CD4-positive, CD25-positive, alpha-beta regulatory T cell (primary cell): ENCODE results near the gene TMEM144. TPM values are rescaled to one million over a fixed set of nuclear protein-coding genes. Genes with fewer than 3 reads are reported as not detected.

ENCODE experiments used
- ATAC-seq, 2 donors: fragments of 150-1000 bp; cut with Tn5 transposase; one replicate each; pipeline ENCODE4 v1.10.0; 2021; ENCODE audit warnings: low read depth in 2 of 2, moderate number of reproducible peaks in 2 of 2, moderate library complexity in 1 of 2
- DNase-seq, 3 donors: peaks; one replicate each; pipeline versions ENCODE4 v3.0.0 to v3.0.0-alpha.2; 2012 to 2022; ENCODE audit warnings: mixed read lengths in 1 of 3
- H3K27ac ChIP-seq: one replicate; pipeline ENCODE4 v1.7.0; 2013; ENCODE audit warnings: mild to moderate bottlenecking, low read length; ENCODE audit not compliant: insufficient read depth, poor library complexity, severe bottlenecking
- H3K27me3 ChIP-seq: one replicate; pipeline ENCODE4 v1.7.0; 2013; ENCODE audit warnings: low read length; ENCODE audit not compliant: control insufficient read depth, insufficient read depth
- H3K36me3 ChIP-seq: one replicate; pipeline ENCODE4 v1.7.0; 2013; ENCODE audit warnings: mild to moderate bottlenecking, low read length, moderate library complexity; ENCODE audit not compliant: control insufficient read depth, insufficient read depth
- H3K4me1 ChIP-seq: 2 replicates; pipeline ENCODE4 v1.7.0; 2013; ENCODE audit warnings: mild to moderate bottlenecking, low read length; ENCODE audit not compliant: insufficient read depth, control insufficient read depth, poor library complexity, severe bottlenecking
- H3K4me3 ChIP-seq: one replicate; pipeline ENCODE4 v1.7.0; 2013; ENCODE audit warnings: low read depth, mild to moderate bottlenecking, low read length, moderate library complexity
- H3K9me3 ChIP-seq, 2 experiments: 1 replicate in 1 of 2; 2 replicates in 1 of 2; pipeline ENCODE4 v1.7.0; 2013; ENCODE audit warnings: low read length in 2 of 2, mild to moderate bottlenecking in 1 of 2, moderate library complexity in 1 of 2; ENCODE audit not compliant: control insufficient read depth in 2 of 2
- H3K27ac Mint-ChIP-seq, 3 donors: one replicate each; pipeline ENCODE4 v1.8.0; 2020 to 2022; ENCODE audit warnings: mild to moderate bottlenecking in 3 of 3, mixed read lengths in 3 of 3, moderate library complexity in 2 of 3
- H3K27me3 Mint-ChIP-seq: one replicate; pipeline ENCODE4 v1.8.0; 2022; ENCODE audit warnings: mild to moderate bottlenecking, mixed read lengths
- H3K36me3 Mint-ChIP-seq: one replicate; pipeline ENCODE4 v1.8.0; 2020; ENCODE audit warnings: mixed read lengths
- H3K4me1 Mint-ChIP-seq, 4 donors: one replicate each; pipeline ENCODE4 v1.8.0; 2020 to 2022; ENCODE audit warnings: mixed read lengths in 4 of 4, mild to moderate bottlenecking in 1 of 4
- H3K4me3 Mint-ChIP-seq, 4 donors: one replicate each; pipeline ENCODE4 v1.8.0; 2020 to 2022; ENCODE audit warnings: mild to moderate bottlenecking in 4 of 4, mixed read lengths in 4 of 4, moderate library complexity in 3 of 4
- H3K9me3 Mint-ChIP-seq, 7 donors: one replicate each; pipeline ENCODE4 v1.8.0; 2020 to 2022; ENCODE audit warnings: mixed read lengths in 7 of 7, mild to moderate bottlenecking in 3 of 7, moderate library complexity in 2 of 7
- polyA plus RNA-seq, 4 donors: library from polyadenylated mRNA; unstranded; fragments of 300-500 nt; fragmentation: Illumina TruSeq; gene quantifications; one replicate each; pipeline ENCODE4 v1.2.3, GENCODE V29; 2021
- total RNA-seq: library from RNA; stranded (reverse); gene quantifications from one replicate; pipeline ENCODE4 v1.2.3, GENCODE V29; 2022

Gene TMEM144
- total and polyA plus RNA-seq, 5 donors from 2014 or later: not detected

DNA sequence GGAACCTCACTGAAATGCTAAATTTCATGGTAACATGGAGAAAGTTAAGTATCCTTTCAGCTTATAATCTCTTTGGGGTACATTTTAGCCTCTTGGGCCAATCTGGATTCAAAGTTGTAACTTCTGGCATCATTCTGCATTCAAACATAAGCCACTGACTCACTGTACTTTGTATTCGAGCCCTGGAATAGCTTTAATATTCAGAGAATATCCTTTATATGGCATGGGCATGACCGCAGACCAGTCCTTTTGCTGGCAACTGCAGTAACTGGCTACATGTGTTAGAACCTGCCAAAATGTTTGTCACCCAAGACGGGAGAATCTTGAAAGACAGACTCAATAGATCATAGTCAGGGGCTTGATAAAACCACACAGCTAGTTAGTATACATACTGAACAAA is 40.8 kb upstream of the TMEM144 start:
- no peaks in the 10 kb centered on the region for H3K9me3 Mint-ChIP-seq
- Histone ChIP-seq H3K36me3 (no peaks in the 10 kb centered on the region), H3K4me1 (no peaks in the 10 kb centered on the region), H3K9me3 (no peaks in the 10 kb centered on the region), H3K27ac (no peak overlapping the region), H3K27me3 (no peaks in the 10 kb centered on the region), H3K4me3 (no peak overlapping the region)
- DNase-seq: no peak
- no peak overlapping the region for H3K4me3 Mint-ChIP-seq
- H3K4me1 Mint-ChIP-seq: peaks cover 0 to 2% (median 0%) of the 10 kb centered on the region in 4 donors
- peaks cover 9% of the 10 kb centered on the region for H3K27me3 Mint-ChIP-seq
- no peak for ATAC-seq
- H3K36me3 Mint-ChIP-seq: no peaks in the 10 kb centered on the region
- no peak overlapping the region for H3K27ac Mint-ChIP-seq

DNA sequence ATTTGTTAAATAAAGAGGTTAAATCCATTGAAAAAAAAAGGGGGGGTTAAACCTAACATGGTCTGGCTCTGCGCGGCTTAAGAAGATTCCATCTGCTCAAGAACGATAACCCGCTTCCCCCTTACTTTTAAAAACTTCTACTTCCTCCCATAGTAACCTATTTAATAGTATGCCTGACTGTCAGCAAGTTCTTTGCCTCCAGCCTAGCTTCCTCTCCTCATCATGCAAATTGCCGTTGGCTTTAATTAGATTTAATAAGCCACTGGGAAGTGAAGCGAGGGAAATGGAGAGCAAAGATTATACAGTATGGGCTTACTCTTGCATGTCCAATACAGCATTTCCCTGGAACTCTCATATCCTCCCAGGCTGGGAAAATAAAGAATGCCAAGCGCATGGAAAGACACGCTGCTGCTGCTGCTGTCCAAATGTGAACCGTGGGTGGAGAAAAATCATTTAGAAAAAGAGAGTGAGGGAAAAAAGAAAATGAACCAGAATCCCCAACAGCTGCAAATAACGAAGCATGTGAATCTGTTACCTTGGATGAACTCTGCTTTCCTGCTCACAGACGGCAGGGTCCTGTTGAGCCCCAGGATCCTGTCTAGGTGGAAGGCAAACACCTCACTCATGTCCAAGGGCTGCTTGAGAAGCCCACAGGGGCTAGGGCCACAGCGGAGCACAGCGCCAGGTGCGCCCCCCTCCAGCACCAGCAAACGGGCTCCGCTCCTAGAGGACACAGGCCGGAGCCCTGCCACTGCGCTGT is 40.2 kb upstream of the TMEM144 start:
- ATAC-seq (no peak), DNase-seq (no peak)
- Mint-ChIP-seq H3K4me3 (no peak overlapping the region), H3K36me3 (no peaks in the 10 kb centered on the region), H3K4me1 (peaks cover 0 to 2% (median 0%) of the 10 kb centered on the region in 4 donors), H3K27me3 (peaks cover 13% of the 10 kb centered on the region), H3K27ac (no peak overlapping the region), H3K9me3 (no peaks in the 10 kb centered on the region)
- H3K4me1 ChIP-seq: no peaks in the 10 kb centered on the region
- H3K27me3 ChIP-seq: no peaks in the 10 kb centered on the region
- no peaks in the 10 kb centered on the region for H3K36me3 ChIP-seq
- H3K27ac ChIP-seq: no peak overlapping the region
- no peak overlapping the region for H3K4me3 ChIP-seq
- no peaks in the 10 kb centered on the region for H3K9me3 ChIP-seq

DNA sequence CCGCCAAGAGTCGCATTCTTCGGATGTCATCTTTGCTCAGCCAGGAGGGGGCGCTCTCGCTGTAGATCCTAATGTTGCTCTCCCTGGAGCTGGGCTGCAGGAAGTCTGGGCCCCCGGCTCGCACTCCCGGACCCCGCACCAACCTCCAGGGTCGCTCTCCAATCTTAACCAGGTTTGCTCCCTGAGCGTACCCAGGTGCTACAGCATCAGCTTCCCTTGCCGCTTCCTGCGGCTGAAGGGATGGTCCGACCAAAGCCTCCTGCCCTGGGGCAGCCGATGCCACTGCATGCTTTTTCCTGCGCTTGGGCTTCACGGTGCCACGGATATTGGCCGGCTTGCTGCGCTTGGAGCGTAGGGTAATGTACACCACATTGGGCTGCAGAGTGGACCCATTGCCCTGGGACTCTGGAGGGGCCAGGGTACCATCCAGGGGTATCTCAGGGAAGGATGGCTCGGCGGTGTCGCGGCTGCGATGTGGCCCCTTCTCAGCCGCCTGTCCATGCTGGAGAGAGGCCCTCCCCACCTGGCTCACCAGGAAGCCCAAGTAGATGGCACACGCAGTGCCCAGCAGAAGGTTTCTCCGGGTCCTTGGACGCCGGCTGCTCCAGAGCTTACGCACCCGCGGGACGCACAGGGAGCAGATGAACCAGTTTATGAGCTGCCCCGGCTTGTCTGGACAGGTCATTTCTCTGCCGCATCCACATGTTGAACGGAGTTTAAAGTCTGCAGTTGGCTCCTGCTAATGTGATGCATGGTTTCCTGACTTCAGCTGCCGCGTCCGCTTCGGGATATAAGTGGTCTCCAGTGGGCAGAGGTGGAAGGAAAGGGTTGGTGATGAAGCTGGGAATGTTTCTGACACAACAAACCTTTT is 39.4 kb upstream of the TMEM144 start:
- H3K27me3 ChIP-seq: no peaks in the 10 kb centered on the region
- H3K4me1 ChIP-seq: no peaks in the 10 kb centered on the region
- no peak overlapping the region for H3K27ac ChIP-seq
- no peak overlapping the region for H3K4me3 Mint-ChIP-seq
- no peaks in the 10 kb centered on the region for H3K9me3 Mint-ChIP-seq
- no peaks in the 10 kb centered on the region for H3K36me3 Mint-ChIP-seq
- ATAC-seq (no peak), DNase-seq (peak in 1 of 3 donors; percentile 4)
- no peak overlapping the region for H3K27ac Mint-ChIP-seq
- no peaks in the 10 kb centered on the region for H3K36me3 ChIP-seq
- peaks cover 13% of the 10 kb centered on the region for H3K27me3 Mint-ChIP-seq
- no peaks in the 10 kb centered on the region for H3K9me3 ChIP-seq
- no peak overlapping the region for H3K4me3 ChIP-seq
- H3K4me1 Mint-ChIP-seq: peaks cover 0 to 2% (median 0%) of the 10 kb centered on the region in 4 donors

DNA sequence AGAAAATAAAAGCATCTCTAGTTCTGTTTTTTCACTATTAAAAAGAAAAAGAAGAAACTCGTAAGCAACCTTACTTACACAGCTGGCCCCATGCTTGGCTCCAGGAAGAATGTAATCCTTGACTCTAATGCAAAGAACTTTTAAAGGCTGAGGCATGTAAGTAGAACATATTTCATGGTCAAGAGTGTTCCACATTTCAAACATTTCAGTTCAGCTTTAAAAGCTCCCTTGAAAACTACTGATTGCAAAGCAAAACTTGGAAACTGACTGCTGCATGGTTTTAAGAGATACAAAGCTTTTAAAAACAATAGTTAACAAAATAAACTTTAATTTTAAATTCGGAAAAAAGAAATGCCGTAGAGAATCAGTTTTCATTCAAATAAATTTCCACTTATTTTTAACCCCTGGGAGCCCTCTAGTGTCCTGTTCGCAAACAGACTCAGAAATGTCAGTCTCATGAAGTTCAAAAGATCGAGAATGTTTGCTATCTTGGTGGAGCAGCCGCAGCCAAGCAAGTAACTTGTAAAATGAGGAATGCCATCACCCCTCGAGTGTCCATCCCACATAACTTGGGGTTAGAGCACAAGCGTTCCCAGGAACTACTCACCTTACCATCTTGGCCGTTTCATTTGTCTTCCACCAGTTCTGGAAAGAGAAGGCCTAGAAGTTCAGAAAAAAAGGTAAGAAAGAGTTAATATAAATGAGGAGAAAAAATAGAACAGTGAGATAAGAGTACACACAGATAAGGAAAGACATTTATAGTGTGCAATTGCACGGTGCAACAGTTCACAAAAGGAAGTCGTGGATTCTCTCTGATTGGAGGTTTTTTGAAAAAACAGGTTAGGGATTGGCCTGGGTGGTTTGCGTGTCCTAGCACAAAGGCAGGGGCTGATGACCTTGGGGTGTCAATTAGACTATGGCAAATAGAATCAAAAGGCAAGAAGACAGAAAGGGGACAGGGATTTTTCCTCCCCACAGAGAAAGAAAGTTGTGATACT is 37.7 kb upstream of the TMEM144 start, which contains the start of gene GASK1B:
GASK1B (minus strand) TSS at position 765 of the 998 bp plus-strand sequence. CDS start 1,650 bp downstream, outside the sequence.
- peak within 1 kb of the TSS in 1 of 3 donors; percentile 15 for H3K27ac Mint-ChIP-seq
- ATAC-seq: no peak
- H3K4me3 Mint-ChIP-seq: no peak within 1 kb of the TSS
- no peaks in the 10 kb centered on the region for H3K4me1 ChIP-seq
- H3K27me3 ChIP-seq: no peaks in the 10 kb centered on the region
- H3K36me3 ChIP-seq: no peaks in the 10 kb centered on the region
- no peak within 1 kb of the TSS for H3K27ac ChIP-seq
- H3K4me1 Mint-ChIP-seq: peaks cover 0 to 2% (median 0%) of the 10 kb centered on the region in 4 donors
- DNase-seq: peak in 1 of 3 donors; percentile 14
- H3K27me3 Mint-ChIP-seq: peaks cover 13% of the 10 kb centered on the region
- H3K4me3 ChIP-seq: no peak within 1 kb of the TSS
- H3K36me3 Mint-ChIP-seq: no peaks in the 10 kb centered on the region
- no peaks in the 10 kb centered on the region for H3K9me3 Mint-ChIP-seq
- no peaks in the 10 kb centered on the region for H3K9me3 ChIP-seq

DNA sequence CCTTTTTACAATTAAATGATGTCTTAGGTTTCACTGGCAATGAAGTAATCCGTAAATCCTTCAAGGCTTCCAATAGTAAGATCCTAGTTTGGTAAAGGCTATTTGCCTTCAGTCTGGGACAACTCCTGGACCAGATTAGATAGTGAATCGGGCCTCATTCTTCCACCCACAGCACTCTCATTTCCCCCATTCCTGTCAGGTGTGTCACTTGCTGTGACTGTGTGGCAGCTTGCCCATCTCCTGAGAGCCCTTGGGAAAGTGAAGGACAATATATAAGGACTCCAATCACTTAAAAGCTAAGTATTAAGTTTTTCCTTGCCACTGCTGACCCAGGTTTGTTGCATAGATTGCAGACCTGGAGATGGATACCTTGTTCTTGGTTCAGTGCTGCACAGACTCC is 34.2 kb upstream of the TMEM144 start:
- Mint-ChIP-seq H3K4me3 (no peak overlapping the region), H3K27me3 (peaks cover 8% of the 10 kb centered on the region), H3K9me3 (peaks cover 0 to 3% (median 0%) of the 10 kb centered on the region in 7 donors), H3K36me3 (no peaks in the 10 kb centered on the region), H3K4me1 (peaks cover 0 to 2% (median 0%) of the 10 kb centered on the region in 4 donors), H3K27ac (no peak overlapping the region)
- ATAC-seq (no peak), DNase-seq (no peak)
- no peaks in the 10 kb centered on the region for H3K4me1 ChIP-seq
- H3K27ac ChIP-seq: no peak overlapping the region
- H3K9me3 ChIP-seq: no peaks in the 10 kb centered on the region
- no peak overlapping the region for H3K4me3 ChIP-seq
- H3K27me3 ChIP-seq: no peaks in the 10 kb centered on the region
- H3K36me3 ChIP-seq: no peaks in the 10 kb centered on the region

DNA sequence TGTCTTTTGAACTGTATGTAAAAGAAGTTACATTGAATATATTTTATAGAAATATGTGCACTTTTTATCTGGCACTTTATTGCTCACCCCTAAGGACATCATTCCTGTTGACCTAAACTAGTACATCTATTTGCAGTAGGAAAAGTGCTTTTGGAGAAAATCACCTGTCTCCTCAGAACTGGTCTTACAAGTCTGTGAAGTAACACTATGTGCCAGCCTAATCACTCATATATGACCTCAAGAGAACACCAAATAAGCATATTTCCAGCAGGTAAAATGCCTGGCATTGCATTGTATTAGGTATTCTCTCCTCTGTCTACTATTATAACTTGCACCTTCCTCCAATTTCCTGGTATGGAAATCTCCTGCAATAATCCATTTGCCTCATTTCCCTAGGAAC is 33.5 kb upstream of the TMEM144 start:
- Histone ChIP-seq H3K27ac (no peak overlapping the region), H3K4me1 (no peaks in the 10 kb centered on the region), H3K27me3 (no peaks in the 10 kb centered on the region), H3K9me3 (no peaks in the 10 kb centered on the region), H3K36me3 (no peaks in the 10 kb centered on the region), H3K4me3 (no peak overlapping the region)
- H3K36me3 Mint-ChIP-seq: no peaks in the 10 kb centered on the region
- no peak for ATAC-seq
- H3K9me3 Mint-ChIP-seq: peaks cover 0 to 3% (median 0%) of the 10 kb centered on the region in 7 donors
- no peak overlapping the region for H3K4me3 Mint-ChIP-seq
- peaks cover 8% of the 10 kb centered on the region for H3K27me3 Mint-ChIP-seq
- H3K27ac Mint-ChIP-seq: no peak overlapping the region
- H3K4me1 Mint-ChIP-seq: peaks cover 0 to 2% (median 0%) of the 10 kb centered on the region in 4 donors
- no peak for DNase-seq

DNA sequence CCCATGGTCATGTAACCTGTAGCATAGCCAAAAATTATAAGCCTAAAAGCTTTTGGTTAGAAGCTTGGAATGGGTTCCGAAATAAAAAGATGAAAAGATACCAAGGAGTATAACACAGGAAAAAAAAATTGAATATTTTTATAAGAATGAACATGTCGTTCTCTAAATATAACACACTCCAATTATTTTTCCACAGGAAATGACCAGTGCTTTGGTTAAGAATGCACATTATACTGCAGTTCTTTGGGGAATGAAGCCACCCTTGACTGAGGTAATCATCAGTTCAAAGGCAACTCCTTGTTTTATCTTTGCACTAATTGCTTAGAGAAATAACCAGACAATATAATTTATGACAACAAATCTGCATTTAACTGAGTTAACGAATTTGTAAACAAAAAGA is 30.8 kb upstream of the TMEM144 start:
- no peaks in the 10 kb centered on the region for H3K4me1 ChIP-seq
- Mint-ChIP-seq H3K9me3 (peaks cover 0 to 3% (median 0%) of the 10 kb centered on the region in 7 donors), H3K4me3 (no peak overlapping the region), H3K4me1 (no peaks in the 10 kb centered on the region), H3K27ac (no peak overlapping the region), H3K36me3 (no peaks in the 10 kb centered on the region), H3K27me3 (peaks cover 4% of the 10 kb centered on the region)
- no peak overlapping the region for H3K4me3 ChIP-seq
- H3K9me3 ChIP-seq: no peaks in the 10 kb centered on the region
- DNase-seq: no peak
- ATAC-seq: no peak
- H3K27me3 ChIP-seq: no peaks in the 10 kb centered on the region
- H3K27ac ChIP-seq: no peak overlapping the region
- no peaks in the 10 kb centered on the region for H3K36me3 ChIP-seq
